WTC11 (cell line): Measurements from ENCODE around the gene SLC45A1.

Experiments used
- AFF4 ChIP-seq: sonication (generic); formaldehyde crosslinking; IDR thresholded peaks from 2 replicates; pipeline ENCODE4 v1.8.1; 2023; ENCODE audit warnings: mild to moderate bottlenecking, missing genetic modification reagents, borderline replicate concordance
- CREB1 ChIP-seq: sonication (generic); formaldehyde crosslinking; IDR thresholded peaks from 2 replicates; pipeline ENCODE4 v1.8.0; 2023; ENCODE audit warnings: mild to moderate bottlenecking, missing genetic modification reagents
- ESRRA ChIP-seq: sonication (generic); formaldehyde crosslinking; IDR thresholded peaks from 2 replicates; pipeline ENCODE4 v1.8.1; 2022; ENCODE audit warnings: mild to moderate bottlenecking, missing genetic modification reagents, borderline replicate concordance
- FOXP1 ChIP-seq: sonication (generic); formaldehyde crosslinking; IDR thresholded peaks from 2 replicates; pipeline ENCODE4 v1.8.0; 2022; ENCODE audit warnings: missing genetic modification reagents, mild to moderate bottlenecking, moderate library complexity, borderline replicate concordance
- IRF2 ChIP-seq: sonication (generic); formaldehyde crosslinking; IDR thresholded peaks from 2 replicates; pipeline ENCODE4 v1.8.0; 2022; ENCODE audit warnings: low read depth, missing genetic modification reagents, borderline replicate concordance
- RORB ChIP-seq: fragments of 250-450 bp; sonication (Bioruptor Pico); IDR thresholded peaks from 2 replicates; pipeline ENCODE4 v1.9.0; 2021; ENCODE audit warnings: mild to moderate bottlenecking
- SP1 ChIP-seq: sonication (generic); formaldehyde crosslinking; conservative IDR thresholded peaks from 2 replicates; pipeline ENCODE4 v1.8.1; 2022; ENCODE audit warnings: missing genetic modification reagents
- ZNF532 ChIP-seq: fragments of 250-450 bp; sonication (Bioruptor Pico); IDR thresholded peaks from 2 replicates; pipeline ENCODE4 v1.9.0; 2021; ENCODE audit warnings: mild to moderate bottlenecking, borderline replicate concordance
- ZSCAN18 ChIP-seq: fragments of 250-450 bp; sonication (Bioruptor Pico); IDR thresholded peaks from 2 replicates; pipeline ENCODE4 v2.1.2; 2022; ENCODE audit warnings: mild to moderate bottlenecking, moderate library complexity
- TF ChIP-seq, protein P1 (sequence below): sonication (generic); formaldehyde crosslinking; conservative IDR thresholded peaks from 2 replicates; pipeline ENCODE4 v1.8.1; 2023; ENCODE audit warnings: mild to moderate bottlenecking, low read depth, missing genetic modification reagents, moderate library complexity
- TF ChIP-seq, protein P2 (sequence below): fragments of 200-600 bp; IDR thresholded peaks from 2 replicates; pipeline ENCODE4 v1.8.0; 2022; ENCODE audit warnings: antibody characterized with exemption
- TF ChIP-seq, protein P3 (sequence below): sonication (generic); formaldehyde crosslinking; IDR thresholded peaks from 2 replicates; pipeline ENCODE4 v1.8.0; 2022; ENCODE audit warnings: mild to moderate bottlenecking, missing genetic modification reagents

DNA sequence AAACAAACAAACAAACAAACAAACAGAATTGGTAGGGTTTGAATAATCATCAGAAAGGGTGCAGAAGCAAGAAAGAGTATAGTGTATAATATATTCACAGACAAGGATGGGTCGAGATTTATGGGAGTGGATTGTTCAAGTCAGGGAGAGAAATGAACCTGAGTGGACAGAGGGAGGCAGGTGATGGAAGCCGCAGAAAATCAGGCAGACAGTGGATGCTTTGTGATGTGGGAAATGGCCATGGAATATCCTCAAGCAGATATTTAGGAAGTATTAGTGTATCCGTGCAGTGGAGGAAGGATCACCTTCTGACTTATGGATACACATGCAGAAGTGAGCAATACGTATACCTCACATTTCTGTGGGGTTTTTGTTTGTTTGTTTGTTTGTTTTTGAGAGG, 14.0 kb upstream of the SLC45A1 start:
- TF ChIP-seq, protein P1, sequence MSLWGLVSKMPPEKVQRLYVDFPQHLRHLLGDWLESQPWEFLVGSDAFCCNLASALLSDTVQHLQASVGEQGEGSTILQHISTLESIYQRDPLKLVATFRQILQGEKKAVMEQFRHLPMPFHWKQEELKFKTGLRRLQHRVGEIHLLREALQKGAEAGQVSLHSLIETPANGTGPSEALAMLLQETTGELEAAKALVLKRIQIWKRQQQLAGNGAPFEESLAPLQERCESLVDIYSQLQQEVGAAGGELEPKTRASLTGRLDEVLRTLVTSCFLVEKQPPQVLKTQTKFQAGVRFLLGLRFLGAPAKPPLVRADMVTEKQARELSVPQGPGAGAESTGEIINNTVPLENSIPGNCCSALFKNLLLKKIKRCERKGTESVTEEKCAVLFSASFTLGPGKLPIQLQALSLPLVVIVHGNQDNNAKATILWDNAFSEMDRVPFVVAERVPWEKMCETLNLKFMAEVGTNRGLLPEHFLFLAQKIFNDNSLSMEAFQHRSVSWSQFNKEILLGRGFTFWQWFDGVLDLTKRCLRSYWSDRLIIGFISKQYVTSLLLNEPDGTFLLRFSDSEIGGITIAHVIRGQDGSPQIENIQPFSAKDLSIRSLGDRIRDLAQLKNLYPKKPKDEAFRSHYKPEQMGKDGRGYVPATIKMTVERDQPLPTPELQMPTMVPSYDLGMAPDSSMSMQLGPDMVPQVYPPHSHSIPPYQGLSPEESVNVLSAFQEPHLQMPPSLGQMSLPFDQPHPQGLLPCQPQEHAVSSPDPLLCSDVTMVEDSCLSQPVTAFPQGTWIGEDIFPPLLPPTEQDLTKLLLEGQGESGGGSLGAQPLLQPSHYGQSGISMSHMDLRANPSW (CRISPR knock-in tag) = no peak
- no peak for TF ChIP-seq ZSCAN18 (CRISPR knock-in tag)
- no peak for TF ChIP-seq ZNF532 (CRISPR knock-in tag)
- TF ChIP-seq CREB1 (CRISPR knock-in tag) = no peak
- TF ChIP-seq, protein P2, sequence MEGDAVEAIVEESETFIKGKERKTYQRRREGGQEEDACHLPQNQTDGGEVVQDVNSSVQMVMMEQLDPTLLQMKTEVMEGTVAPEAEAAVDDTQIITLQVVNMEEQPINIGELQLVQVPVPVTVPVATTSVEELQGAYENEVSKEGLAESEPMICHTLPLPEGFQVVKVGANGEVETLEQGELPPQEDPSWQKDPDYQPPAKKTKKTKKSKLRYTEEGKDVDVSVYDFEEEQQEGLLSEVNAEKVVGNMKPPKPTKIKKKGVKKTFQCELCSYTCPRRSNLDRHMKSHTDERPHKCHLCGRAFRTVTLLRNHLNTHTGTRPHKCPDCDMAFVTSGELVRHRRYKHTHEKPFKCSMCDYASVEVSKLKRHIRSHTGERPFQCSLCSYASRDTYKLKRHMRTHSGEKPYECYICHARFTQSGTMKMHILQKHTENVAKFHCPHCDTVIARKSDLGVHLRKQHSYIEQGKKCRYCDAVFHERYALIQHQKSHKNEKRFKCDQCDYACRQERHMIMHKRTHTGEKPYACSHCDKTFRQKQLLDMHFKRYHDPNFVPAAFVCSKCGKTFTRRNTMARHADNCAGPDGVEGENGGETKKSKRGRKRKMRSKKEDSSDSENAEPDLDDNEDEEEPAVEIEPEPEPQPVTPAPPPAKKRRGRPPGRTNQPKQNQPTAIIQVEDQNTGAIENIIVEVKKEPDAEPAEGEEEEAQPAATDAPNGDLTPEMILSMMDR = no peak
- TF ChIP-seq, protein P3, sequence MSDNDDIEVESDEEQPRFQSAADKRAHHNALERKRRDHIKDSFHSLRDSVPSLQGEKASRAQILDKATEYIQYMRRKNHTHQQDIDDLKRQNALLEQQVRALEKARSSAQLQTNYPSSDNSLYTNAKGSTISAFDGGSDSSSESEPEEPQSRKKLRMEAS (CRISPR knock-in tag) = no peak
- no peak for TF ChIP-seq SP1 (CRISPR knock-in tag)
- TF ChIP-seq FOXP1 (CRISPR knock-in tag) = no peak
- TF ChIP-seq ESRRA = no peak
- no peak for TF ChIP-seq RORB (CRISPR knock-in tag)
- TF ChIP-seq AFF4 (CRISPR knock-in tag) = no peak
- TF ChIP-seq IRF2 (CRISPR knock-in tag) = no peak
